Neural cell (in vitro differentiated cells): ENCODE data around the gene CROCC2. TPM values are rescaled to one million over a fixed set of nuclear protein-coding genes. Genes with fewer than 3 reads are reported as not detected.

Experiments
- H2AFZ ChIP-seq: fragments of 200-600, 300-800 bp; sonication (generic), shearing (Covaris generic); 2 replicates; pipeline ENCODE4 v1.6.0; 2014; ENCODE audit warnings: low read depth, mild to moderate bottlenecking, antibody characterized with exemption, low read length, moderate library complexity
- H3F3A ChIP-seq: fragments of 200-600 bp; shearing (Covaris generic); 2 replicates; pipeline ENCODE4 v1.6.1; 2016; ENCODE audit warnings: mild to moderate bottlenecking, moderate library complexity, mixed read lengths, antibody characterized with exemption, low read length; ENCODE audit not compliant: insufficient read depth, poor library complexity, severe bottlenecking
- H3K27ac ChIP-seq: fragments of 200-600, 300-800 bp; sonication (generic), shearing (Covaris generic); 2 replicates; pipeline ENCODE4 v1.5.1; 2014; ENCODE audit warnings: mild to moderate bottlenecking, low read length, moderate library complexity
- H3K27me3 ChIP-seq: fragments of 300-800, 200-600 bp; sonication (generic), shearing (Covaris generic); 2 replicates; pipeline ENCODE4 v1.6.0; 2014; ENCODE audit warnings: mild to moderate bottlenecking, low read depth, low read length, moderate library complexity; ENCODE audit not compliant: insufficient read depth
- H3K36me3 ChIP-seq: fragments of 300-800, 200-600 bp; sonication (generic), shearing (Covaris generic); 2 replicates; pipeline ENCODE4 v1.5.1; 2014; ENCODE audit warnings: mild to moderate bottlenecking, antibody characterized with exemption, low read length, moderate library complexity; ENCODE audit not compliant: insufficient read depth
- H3K4me2 ChIP-seq: fragments of 300-800, 200-600 bp; sonication (generic), shearing (Covaris generic); 2 replicates; pipeline ENCODE4 v1.6.0; 2014; ENCODE audit warnings: mild to moderate bottlenecking, low read length
- H3K4me3 ChIP-seq: fragments of 300-800, 200-600 bp; sonication (generic), shearing (Covaris generic); 2 replicates; pipeline ENCODE4 v1.5.1; 2014; ENCODE audit warnings: mild to moderate bottlenecking, low read length, moderate library complexity
- H3K79me2 ChIP-seq: fragments of 200-600 bp; shearing (Covaris generic); replicated peaks from 2 replicates; pipeline ENCODE4 v1.6.0; 2014; ENCODE audit warnings: mild to moderate bottlenecking, low read length, moderate library complexity; ENCODE audit not compliant: insufficient read depth
- H3K9ac ChIP-seq: fragments of 300-800, 200-600 bp; sonication (generic), shearing (Covaris generic); 2 replicates; pipeline ENCODE4 v1.6.1; 2016; ENCODE audit warnings: mild to moderate bottlenecking, low read length, mixed read lengths
- H3K9me2 ChIP-seq: fragments of 200-600 bp; shearing (Covaris generic); 2 replicates; pipeline ENCODE4 v1.6.1; 2016; ENCODE audit warnings: mild to moderate bottlenecking, low read length, mixed read lengths; ENCODE audit not compliant: insufficient read depth
- H3K9me3 ChIP-seq: fragments of 200-600, 300-800 bp; sonication (generic), shearing (Covaris generic); 2 replicates; pipeline ENCODE4 v1.6.1; 2016; ENCODE audit warnings: mild to moderate bottlenecking, mixed run types, low read length, moderate library complexity, mixed read lengths
- H4K20me1 ChIP-seq: fragments of 200-600 bp; shearing (Covaris generic); 2 replicates; pipeline ENCODE4 v1.6.1; 2016; ENCODE audit warnings: mild to moderate bottlenecking, mixed run types; ENCODE audit not compliant: insufficient read depth
- CTCF ChIP-seq: fragments of 450-650 bp; IDR thresholded peaks from 2 replicates; pipeline ENCODE4 v1.5.1; 2014; ENCODE audit warnings: antibody characterized with exemption, mild to moderate bottlenecking, moderate library complexity; ENCODE audit not compliant: poor library complexity, severe bottlenecking
- EZH2 ChIP-seq: fragments of 200-600, 300-800 bp; shearing (Covaris generic), sonication (generic); IDR thresholded peaks from 2 replicates; pipeline ENCODE4 v1.6.1; 2014; ENCODE audit warnings: antibody characterized with exemption, low read length, borderline replicate concordance, mild to moderate bottlenecking; ENCODE audit not compliant: insufficient read depth, poor library complexity, severe bottlenecking
- MXI1 ChIP-seq: fragments of 450-650 bp; conservative IDR thresholded peaks from 2 replicates; pipeline ENCODE4 v1.6.1; 2014; ENCODE audit warnings: antibody characterized with exemption, mild to moderate bottlenecking; ENCODE audit not compliant: poor library complexity, severe bottlenecking
- POLR2AphosphoS5 ChIP-seq: IDR thresholded peaks from 2 replicates; pipeline ENCODE4 v1.6.1; 2012
- RAD21 ChIP-seq: fragments of 450-650 bp; conservative IDR thresholded peaks from 2 replicates; pipeline ENCODE4 v1.6.1; 2014; ENCODE audit warnings: antibody characterized with exemption, mild to moderate bottlenecking, moderate library complexity
- REST ChIP-seq: IDR thresholded peaks from 2 replicates; pipeline ENCODE4 v1.6.1; 2012; ENCODE audit warnings: borderline replicate concordance
- SMC3 ChIP-seq: fragments of 450-650 bp; conservative IDR thresholded peaks from 2 replicates; pipeline ENCODE4 v1.6.1; 2014; ENCODE audit warnings: antibody characterized with exemption, mild to moderate bottlenecking, moderate library complexity; ENCODE audit not compliant: poor library complexity
- TAF1 ChIP-seq: IDR thresholded peaks from 2 replicates; pipeline ENCODE4 v1.6.1; 2012; ENCODE audit warnings: low read depth
- polyA plus RNA-seq: library from polyadenylated mRNA; depleted of rRNA; stranded (reverse); fragments of >200 nt; gene quantifications from 2 replicates; pipeline ENCODE4 v1.2.3, GENCODE V29; 2014

CROCC2 gene
- polyA plus RNA-seq, 1 donor from 2014 or later = 0.09 TPM

GRCh38 chr2:240997856-240998705 is 91.9 kb downstream of the CROCC2 start, which contains the start of gene SNED1:
SNED1 (plus strand) TSS chr2:240998618; CDS start chr2:240998838, 220 bp downstream.
- no peaks in the 10 kb centered on the region for H3K9me3 ChIP-seq
- peaks cover 43% of the 10 kb centered on the region for H3K27me3 ChIP-seq
- H4K20me1 ChIP-seq = no peaks in the 10 kb centered on the region
- no peaks in the 10 kb centered on the region for H3K9me2 ChIP-seq
- H2AFZ ChIP-seq = no peak within 1 kb of the TSS
- no peak within 1 kb of the TSS for H3K4me2 ChIP-seq
- H3K9ac ChIP-seq = no peak within 1 kb of the TSS
- no peaks in the 10 kb centered on the region for H3K79me2 ChIP-seq
- no peaks in the 10 kb centered on the region for H3F3A ChIP-seq
- peak within 1 kb of the TSS; percentile 57 for H3K4me3 ChIP-seq
- TF ChIP-seq MXI1 = no peak
- no peak for TF ChIP-seq EZH2
- no peak for TF ChIP-seq TAF1
- TF ChIP-seq REST = no peak
- TF ChIP-seq RAD21 = no peak
- H3K36me3 ChIP-seq = no peaks in the 10 kb centered on the region
- H3K27ac ChIP-seq = no peak within 1 kb of the TSS

- no peak overlapping the region for H3K27ac ChIP-seq
- H3K4me2 ChIP-seq = no peak overlapping the region
Observed at GRCh38 chr2:240998706-240998994, 92.5 kb downstream of the CROCC2 start.

More at GRCh38 chr2:240998706-240998994, 92.5 kb downstream of the CROCC2 start:
- Histone ChIP-seq H3K9ac (no peak overlapping the region), H3K9me2 (no peaks in the 10 kb centered on the region), H3K27me3 (peaks cover 43% of the 10 kb centered on the region), H3F3A (no peaks in the 10 kb centered on the region), H3K4me3 (no peak overlapping the region), H3K9me3 (peaks cover 5% of the 10 kb centered on the region), H2AFZ (no peak overlapping the region), H3K36me3 (no peaks in the 10 kb centered on the region), H3K79me2 (no peaks in the 10 kb centered on the region), H4K20me1 (no peaks in the 10 kb centered on the region)
- TF ChIP-seq POLR2AphosphoS5 = no peak
- TF ChIP-seq MXI1 = no peak
- no peak for TF ChIP-seq REST
- no peak for TF ChIP-seq CTCF
- TF ChIP-seq EZH2 = no peak
- no peak for TF ChIP-seq SMC3
